HG02763 (cell line): ENCODE measurements around the gene SNTG2.

Source experiments
- ATAC-seq: cut with Tn5 transposase; IDR thresholded peaks from one replicate; pipeline ENCODE4 v1.9.1; 2021; ENCODE audit warnings: mild to moderate bottlenecking, moderate library complexity; ENCODE audit not compliant: unreplicated experiment

Gene SNTG2

DNA sequence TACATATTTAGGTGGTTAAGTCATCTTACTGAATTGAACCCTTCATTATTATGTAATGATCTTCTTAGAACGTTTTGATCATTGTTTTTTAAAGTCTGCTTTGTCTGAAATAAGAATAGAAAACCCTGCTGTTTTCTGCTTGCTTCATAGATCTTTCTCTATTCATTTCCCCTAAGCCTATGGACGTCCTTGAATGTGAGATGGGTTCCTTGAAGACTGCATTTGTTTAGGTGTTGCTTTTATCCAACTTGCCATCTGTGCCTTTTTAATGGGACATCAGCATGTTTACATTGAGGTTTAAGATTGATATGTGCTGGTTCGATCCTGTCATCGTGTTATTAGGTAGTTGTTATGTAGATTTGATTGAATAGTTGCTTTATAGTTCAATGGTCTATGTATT is 95.4 kb downstream of the SNTG2 start:
- ATAC-seq, result no peak

DNA sequence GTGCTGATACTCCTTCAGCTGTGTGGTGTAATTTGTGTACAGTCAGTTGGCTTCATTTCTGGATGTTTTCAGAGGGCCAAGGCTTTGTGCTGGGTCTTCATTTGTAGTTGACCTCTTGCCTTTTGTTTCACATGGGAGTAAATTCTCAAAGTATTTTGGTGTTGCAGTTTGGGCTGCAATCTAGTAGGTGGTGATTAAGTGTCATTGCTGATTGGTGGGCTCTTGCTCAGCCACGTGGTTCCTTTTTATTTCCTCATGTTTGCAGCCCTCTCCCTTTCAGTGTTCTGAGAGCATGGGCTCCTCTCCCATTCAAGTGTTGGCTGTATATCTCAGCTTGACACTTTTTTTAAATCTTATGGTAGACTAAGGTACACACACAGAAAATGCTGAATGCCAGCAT is 96.8 kb downstream of the SNTG2 start:
- no peak for ATAC-seq

DNA sequence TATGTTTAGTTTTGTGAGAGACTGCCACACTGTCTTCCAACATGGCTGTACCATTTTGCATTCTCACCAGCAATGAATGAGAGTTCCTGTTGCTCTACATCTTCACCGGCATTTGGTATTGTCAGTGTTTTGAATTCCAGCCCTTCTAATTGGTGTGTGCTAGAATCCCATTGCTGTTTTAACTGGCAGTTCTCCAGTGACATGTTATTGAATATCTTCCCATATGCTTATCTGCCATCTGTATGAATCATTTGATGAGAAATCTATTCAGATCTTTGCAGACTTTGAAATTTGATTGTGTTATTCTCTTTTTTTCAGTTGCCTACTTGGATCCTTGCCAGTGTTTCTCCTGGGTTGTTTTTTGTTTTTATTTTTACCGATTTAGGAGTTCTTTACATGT is 99.0 kb downstream of the SNTG2 start:
- no peak for ATAC-seq

DNA sequence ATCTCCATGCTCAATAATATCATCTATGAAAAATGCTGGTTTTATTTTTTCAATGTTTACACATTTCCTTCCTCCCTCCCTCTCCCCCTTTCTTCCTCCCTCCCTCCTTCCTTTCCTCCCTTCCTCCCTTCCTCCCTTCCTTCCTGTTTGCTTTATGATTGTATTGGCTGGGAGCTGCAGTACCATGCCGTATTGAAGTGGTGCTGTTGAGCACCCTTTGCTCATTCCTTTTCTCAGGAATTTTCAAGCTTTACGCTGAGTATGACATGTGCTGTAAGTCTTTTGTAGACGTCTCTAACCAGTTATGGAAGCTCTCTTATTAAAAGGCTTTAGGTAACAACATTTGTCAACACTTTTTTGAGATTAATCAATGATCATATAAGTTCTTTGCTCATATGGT is 100.4 kb downstream of the SNTG2 start:
- ATAC-seq, result no peak

DNA sequence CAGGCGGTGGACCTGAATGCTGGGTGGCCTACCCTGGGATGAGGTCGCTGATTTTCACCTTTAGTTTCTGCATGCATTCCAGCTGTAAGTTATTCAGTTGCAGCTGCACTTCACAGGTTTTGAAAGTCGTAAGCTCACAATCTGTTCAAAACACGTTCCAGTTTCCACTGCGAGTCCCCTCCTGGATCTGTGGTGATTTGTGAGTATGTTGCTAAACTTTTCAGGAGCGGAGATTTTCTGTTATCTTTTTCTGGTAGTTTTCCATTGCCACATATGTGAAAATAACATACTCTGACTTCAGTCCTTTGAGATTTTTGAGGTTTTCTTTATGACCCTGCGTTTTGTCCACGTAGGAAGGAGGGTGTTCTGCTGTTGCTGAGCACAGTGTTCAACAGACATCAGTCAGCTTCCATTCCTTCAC is 102.1 kb downstream of the SNTG2 start:
- ATAC-seq, result no peak

DNA sequence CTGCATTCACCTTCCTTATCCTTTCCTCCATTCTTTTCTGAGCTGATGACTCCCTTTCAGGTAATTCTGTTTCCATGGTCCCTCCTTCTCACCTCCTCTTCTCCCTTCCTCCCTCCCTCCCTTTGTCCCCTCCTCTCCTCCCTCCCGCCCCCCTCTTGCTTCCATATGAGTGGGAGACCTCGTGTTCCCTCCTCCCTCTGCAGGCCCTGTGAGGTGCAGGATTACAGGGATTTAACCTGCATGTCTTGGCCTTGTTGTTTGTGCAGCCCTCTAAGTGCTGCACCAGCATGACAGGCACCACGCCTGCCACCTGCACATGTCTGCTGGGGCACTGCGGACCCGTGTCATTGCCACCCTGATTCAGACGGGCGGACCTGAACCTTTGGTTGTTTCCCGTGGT is 103.1 kb downstream of the SNTG2 start:
- no peak for ATAC-seq

DNA sequence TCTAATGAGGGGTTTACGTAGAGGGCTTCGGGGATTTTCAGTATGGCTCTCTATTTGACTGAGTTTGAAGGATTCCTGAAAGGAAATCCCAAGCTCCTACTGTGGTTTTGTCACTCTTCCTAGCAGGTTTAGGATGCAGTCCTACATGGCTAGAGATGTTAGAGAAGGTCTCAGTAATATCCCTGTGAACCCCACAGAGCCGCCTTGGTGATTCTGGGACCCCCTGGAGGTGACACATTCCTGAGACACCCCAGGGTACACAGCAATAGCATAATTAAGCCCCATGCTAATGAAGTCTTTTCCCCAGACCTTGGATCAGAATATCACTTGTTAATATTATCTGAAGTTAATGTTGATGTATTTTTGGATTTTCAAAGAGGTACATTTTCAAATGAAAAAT is 103.8 kb downstream of the SNTG2 start:
- ATAC-seq, result no peak

DNA sequence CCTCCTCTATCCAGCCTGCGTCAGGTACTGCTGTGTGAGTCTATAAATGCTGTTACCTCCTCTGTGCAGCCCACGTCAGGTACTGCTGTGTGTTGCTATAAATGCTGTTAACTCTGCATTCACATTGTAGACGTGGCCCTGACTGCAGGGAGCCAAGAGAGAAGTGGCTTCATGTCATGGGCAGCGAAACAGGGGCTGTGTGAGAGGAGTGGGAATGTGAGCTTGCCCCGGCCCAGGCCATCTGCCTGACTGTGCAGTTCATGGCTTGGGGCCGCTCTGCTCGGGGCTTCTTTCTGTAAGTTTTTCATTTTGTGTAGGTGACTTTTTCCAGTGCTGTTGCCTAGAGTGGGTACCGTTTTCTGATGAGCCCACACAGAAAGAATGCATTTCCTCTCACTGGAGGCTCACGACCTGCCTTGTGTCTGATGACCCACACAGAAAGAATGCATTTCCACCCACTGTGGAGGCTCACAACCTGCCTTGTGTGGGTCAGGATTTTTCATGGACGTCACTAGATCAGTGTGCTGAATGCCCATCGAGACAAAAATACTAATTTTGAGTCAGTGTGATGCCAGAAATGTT is 104.5 kb downstream of the SNTG2 start:
- ATAC-seq, result no peak

DNA sequence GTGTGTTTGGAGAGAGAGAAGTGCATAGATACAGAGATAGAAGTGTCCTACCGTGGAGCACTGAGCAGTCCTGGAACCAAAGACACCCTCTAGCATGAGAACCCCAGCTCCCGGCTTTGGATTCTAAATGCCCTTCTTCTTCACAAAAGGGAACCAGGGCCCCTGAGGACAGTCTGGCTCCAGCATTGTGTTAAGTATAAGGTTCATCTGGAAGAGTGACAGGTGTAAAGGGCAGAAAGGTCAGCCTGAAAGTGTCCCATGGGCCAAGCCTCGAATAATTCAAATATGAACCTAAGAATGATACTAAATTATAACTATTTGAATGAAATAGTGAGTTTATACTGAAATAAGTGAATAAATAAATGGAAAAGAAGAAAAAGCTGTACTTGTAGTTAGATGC is 109.7 kb downstream of the SNTG2 start:
- ATAC-seq, result no peak

DNA sequence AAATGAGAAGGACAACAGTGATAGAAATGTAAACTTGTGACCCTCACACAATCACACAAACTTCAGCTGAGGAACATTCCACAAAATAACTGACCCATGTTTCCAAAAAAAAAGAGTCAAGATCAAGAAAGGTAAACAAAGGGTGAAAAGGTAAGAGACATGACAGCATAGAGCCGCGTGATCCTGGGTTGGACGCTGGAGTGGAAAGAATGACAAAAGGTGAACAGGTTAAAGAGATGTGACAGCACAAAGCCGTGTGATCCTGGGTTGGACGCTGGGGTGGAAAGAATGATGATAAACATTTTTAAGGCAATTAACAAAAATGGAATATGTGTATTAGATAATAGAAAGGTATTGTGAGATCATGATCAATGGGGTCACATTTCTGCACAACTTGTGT is 110.3 kb downstream of the SNTG2 start:
- ATAC-seq, result no peak

DNA sequence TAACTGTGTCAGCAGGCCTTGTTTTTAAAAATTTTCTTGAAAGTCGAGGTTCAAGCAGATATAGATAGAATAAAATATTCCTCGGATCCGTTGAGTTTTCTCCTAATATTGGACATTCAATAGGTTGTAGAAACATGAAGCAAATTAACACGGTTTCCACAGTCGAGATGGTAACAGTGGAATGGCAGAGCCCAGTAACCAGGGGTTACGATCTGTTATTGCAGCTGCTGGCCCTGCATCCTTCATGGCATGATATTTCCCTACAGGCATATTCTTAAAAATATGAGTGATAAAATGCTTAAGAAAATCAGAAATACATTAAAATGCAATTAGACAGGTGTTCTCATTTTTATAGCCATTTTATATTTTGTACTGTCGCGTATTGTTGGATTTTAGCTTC is 117.6 kb downstream of the SNTG2 start:
- ATAC-seq, result no peak

DNA sequence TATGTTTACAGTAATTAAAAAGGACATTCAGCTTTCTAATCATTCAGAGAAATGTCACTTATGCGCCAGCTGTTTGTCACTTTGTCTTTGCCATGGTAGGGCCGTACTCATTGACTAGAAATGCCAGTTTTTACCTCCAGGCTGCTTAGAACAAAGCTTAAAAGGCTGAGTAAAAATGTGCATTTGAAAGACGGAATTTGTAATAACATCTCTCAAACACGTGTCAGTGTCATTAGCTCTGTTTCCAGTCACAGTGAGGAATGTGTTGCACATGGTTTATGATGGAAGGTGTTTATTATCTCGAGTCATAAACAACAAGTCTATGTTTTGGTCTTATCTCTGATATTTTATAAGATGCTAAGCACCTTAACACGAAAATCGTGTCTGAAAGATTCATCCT is 118.2 kb downstream of the SNTG2 start:
- ATAC-seq, result no peak

DNA sequence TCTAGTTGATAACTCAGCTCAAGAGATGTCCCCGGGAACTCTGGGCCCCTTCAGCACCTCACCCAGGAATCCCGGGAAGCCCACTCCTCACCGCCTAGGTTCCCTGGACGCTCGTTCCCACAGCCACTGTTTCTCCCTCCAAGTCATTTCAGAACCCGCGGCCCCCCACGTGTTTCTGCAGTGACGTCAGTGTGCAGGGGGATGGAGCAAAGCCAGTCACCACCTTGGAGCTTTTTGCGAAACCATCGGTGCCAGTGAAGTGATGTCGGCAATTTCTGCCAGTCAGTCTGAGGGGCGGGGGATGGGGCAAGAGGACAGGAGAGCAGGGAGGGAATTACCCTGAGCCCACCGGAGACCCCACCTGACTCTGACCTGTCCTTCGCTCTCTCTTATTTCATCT is 119.2 kb downstream of the SNTG2 start:
- ATAC-seq, result no peak

DNA sequence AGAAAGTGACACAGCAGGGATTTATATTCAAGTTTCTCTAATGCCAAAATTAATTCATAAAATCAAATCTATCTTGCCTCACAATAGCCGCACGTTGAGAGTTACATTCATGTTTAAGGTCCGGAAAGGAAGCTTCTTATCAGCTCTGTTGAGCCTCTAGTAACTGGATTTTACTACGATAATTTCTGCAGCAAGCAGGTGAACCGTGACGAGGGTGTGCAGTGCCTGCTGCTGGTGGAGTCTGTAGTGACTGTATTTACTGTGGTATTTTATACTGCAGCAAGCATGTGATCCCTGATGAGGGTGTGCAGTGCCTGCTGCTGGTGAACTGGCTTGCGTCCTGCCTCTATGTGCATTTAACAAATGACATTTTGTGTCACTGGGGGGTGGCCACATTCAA is 120.0 kb downstream of the SNTG2 start:
- no peak for ATAC-seq

DNA sequence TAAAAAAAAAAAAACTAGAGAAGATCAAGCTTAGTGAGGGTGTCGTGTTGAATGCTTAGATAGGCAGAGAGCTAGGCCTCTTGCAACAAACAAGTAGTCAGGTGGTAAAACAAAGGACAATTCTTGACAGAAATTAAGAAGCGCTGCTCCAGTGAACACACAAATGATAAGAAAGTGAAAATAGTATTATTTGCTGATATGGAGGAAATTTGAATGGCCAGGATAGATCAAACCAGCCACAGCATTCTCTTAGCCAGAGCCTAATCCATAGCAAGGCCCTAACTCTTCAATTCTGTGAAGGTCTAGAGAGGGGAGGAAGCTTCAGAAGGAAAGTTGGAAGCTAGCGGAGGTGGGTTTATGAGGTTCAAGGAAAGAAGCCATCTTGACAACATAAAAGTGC is 121.0 kb downstream of the SNTG2 start:
- no peak for ATAC-seq

DNA sequence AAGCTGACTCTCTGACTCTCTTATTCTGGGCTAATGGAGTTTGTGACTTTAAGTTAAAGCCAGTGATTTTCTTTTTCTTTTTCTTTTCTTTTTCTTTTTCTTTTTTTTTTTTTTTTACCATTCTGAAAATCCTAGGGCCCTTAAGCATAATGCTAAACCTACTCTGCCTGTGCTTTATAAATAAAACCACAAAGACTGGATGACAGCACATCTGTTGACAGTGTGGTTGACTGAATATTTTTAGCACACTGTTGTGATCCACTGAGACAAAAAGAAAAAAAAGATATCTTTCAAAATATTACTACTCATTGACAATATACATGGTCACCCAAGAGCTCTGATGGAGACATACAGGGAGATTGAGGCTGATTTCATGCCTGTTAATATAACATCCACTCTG is 121.6 kb downstream of the SNTG2 start:
- ATAC-seq, result no peak

DNA sequence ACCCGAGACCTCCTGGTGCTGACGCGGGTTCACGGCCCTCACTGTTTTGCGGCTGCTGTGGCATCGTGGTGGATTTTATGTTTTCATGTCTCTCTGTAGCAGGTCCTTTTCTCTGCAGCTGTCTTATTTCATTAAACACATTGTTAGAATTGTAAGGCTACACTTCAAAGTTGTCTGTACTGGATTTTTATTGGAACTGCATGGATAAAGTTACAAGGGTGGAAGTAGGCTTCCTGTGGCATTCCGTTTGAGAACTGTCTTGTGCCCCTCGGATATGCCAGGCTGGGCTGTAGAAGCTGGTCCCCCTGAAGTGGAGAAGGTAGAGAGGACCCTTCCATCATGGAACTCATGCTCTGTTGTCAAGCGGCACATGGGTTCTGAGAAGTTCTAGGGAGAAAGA is 127.3 kb downstream of the SNTG2 start:
- no peak for ATAC-seq

DNA sequence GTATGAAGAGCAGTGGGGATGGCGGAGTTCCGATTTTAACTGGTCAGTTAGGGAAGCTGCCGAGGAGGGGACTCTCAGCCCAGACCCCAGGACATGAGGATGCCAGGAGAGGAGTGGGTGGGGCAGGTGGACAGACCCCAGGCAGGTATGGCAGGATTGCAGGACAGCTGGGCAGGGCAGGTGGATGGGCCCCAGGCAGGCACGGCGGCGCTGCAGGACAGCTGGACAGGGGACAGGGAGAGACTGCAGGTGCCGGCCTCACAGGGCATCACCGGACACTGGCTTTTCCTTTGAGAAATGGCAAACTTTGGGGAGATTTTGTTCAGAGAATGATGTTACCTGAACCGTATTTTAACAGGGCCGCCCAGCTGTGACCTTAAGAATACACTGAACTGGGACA is 127.7 kb downstream of the SNTG2 start:
- no peak for ATAC-seq

DNA sequence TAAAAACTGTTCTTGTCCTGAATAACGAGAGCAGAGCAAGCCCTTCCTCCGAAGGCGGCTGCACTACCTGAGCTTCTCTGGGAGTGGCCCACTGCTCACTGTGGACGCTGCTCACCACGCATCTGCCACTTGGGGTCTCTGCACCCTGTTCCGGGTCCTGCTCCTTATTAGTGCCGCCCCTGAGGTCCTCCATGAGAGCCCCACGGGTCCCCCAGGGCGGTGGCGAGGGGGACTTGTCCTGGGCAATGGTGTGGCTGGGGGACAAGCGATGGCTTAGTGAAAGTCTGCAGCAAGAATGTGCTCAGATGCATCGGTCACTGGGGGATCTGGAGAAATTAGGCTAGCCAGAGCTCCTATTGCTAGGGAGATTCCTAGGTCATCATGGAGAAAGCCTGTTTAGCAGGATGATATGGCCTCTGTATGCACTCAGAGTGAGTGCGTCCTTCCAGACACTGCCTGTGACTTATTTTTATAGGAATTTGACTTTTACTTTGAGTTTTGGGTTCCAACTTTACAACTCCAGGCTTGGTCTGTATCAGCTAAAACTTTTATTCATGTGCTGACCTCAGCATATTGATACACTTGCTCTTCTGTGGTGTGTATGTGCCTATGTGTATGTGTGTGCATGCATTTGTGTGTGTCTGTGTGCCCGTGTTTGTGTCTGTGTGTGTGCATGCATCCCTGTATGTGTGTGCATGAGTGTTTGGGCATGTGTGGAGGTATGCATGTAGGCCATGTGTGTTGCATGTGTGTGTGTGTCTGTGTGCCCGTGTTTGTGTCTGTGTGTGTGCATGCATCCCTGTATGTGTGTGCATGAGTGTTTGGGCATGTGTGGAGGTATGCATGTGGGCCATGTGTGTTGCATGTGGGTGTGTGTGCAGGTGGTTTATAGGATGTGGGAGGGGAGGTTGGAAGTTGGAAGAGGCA is 129.5 kb downstream of the SNTG2 start:
- ATAC-seq, result no peak

DNA sequence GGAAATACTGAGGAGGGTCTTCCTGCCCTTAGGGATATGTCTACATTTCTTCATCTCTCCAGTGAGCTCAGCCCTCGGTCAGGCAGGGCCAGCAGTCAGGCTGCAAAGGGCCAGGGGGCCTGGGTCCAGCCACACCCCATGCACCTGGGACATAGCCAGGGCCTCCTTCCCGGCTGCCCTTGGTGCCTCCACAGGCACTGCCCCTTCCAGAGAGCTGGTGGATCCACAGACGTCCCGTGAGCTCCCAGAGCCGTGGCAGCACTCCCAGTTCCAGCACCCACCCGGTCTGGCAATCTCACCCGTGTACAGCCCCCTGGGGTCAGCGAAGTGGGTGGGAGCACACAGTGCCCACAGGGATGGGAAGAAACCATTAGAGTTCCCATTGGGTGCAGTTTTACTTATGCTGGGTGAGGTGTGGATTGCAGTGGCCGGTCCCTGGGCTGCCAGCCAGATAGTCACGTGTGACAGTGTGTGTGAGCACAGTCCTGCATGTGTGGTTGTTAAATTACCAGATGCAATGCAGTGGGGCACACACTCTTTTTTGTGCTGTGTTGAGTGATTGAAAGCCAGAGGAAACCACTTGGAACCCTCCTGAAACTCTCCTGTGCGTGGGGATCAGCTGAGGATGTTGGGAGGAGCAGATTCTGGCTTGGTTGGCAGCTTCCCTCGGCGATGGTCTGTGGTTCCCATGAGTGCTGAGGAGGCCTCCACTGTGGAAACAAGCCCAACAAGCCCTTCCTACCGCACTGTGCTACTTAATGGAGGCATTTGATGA is 131.0 kb downstream of the SNTG2 start:
- ATAC-seq, result no peak

DNA sequence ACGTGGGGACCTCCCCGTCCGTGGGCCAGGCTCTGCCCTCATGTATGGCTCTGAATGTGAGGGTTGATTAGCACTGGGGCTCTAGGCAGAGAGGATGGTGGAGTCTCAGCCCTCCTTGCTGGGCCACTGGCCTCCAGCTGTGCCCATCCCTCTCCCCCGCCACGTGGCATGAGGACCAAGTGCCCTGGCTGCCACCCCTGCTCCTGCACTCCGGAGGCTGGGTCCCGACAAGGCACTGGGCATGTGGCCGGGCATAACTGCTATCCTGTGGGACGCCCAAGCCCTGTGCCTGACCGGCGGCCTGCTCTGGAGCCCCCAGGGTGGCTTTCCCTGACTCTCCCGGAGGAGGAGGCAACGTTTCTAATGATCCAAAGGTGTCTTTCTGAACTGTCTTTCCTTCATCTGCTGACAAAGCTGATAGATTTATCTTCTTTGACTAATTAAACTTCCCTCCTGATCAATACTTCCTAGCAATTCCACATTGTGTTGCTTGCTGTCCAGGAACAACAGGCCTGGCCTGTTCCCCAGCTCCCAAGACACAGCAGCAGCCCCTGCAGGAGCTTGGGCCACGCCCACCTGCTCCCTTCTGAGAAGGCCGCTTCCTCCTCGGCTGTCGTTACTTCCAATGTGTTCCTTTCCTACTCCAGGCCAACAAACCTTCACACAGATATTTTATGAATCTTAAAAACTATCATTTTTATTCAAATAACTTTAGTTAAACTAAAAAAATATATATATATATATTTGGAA is 132.0 kb downstream of the SNTG2 start:
- ATAC-seq, result no peak
